Colon (tissue), 2 donors: ENCODE measurements around the gene EDAR.

Experiments used
- FAIRE-seq: peaks from 2 replicates; lab custom pipeline; 2012; peaks lifted over from hg19 to GRCh38; lab: Jason Lieb, UNC
- donor health status: control.
- donor health status: control.

Gene EDAR

GRCh38 chr2:108852375-108852774 is 136.6 kb downstream of the EDAR start:
- no peak for FAIRE-seq

- FAIRE-seq: no peak
These were observed 142.0 kb downstream of the EDAR start for GRCh38 chr2:108847000-108847399.

- FAIRE-seq: no peak
These were observed 143.1 kb downstream of the EDAR start for GRCh38 chr2:108845923-108846322.
